ENCODE data around the gene ISLR. TPM values are rescaled to one million over a fixed set of nuclear protein-coding genes. Genes with fewer than 3 reads are reported as not detected.

Gene ISLR
- total and polyA plus RNA-seq, 9 of the 15 experiments (the other 6 are each of a cell fraction or from before 2014, with no cell fraction given), result not detected

GRCh38 chr15:74136540-74136813, 37.0 kb upstream of the ISLR start:
- ATAC-seq (no peak), FAIRE-seq (no peak), DNase-seq (ENCODE audit: extremely low read depth in 1 of 4, low spot score in 3 of 4) (no peak)
- Histone ChIP-seq H3K4me3 (no peak overlapping the region), H3K9ac (ENCODE audit: insufficient read depth in 1 of 2, low read depth in 2 of 2, low read length in 2 of 2) (no peak overlapping the region), H3K27me3 (ENCODE audit: control insufficient read depth in 2 of 2, insufficient read depth in 2 of 2, low read length in 2 of 2) (peaks cover 22 to 40% of the 10 kb centered on the region in 2 experiments), H3K9me3 (replicated peaks; ENCODE audit: control insufficient read depth, insufficient read depth, low read depth, low read length) (no peaks in the 10 kb centered on the region), H2AFZ (ENCODE audit: low read depth, low read length) (no peak overlapping the region), H3K4me2 (ENCODE audit: insufficient read depth, low read length) (no peak overlapping the region), H3K27ac (ENCODE audit: extremely low read depth, low read depth, low read length) (no peak overlapping the region), H4K20me1 (replicated peaks; ENCODE audit: control insufficient read depth, insufficient read depth, low read length) (0 out of 2 replicates have a peak, but pooled peaks cover 3% of the 10 kb centered on the region), H3K36me3 (ENCODE audit: control insufficient read depth, insufficient read depth, low read length) (no peaks in the 10 kb centered on the region), H3K79me2 (ENCODE audit: control insufficient read depth, insufficient read depth, low read length) (no peaks in the 10 kb centered on the region), H3K9me1 (ENCODE audit: control insufficient read depth, insufficient read depth, low read length) (no peaks in the 10 kb centered on the region), H3K4me1 (replicated peaks in 1 of 2; ENCODE audit: control insufficient read depth in 2 of 2, insufficient read depth in 2 of 2, low read length in 2 of 2) (peaks cover 0 to 5% of the 10 kb centered on the region in 2 experiments; a peak in 1 of 5 replicates)
- in situ Hi-C loops (cut with MboI), result loop anchor here (25.0 kb wide), 1 partner anchor 1151 kb away; the partner anchor contains the start of gene GOLGA6D
- TF ChIP-seq, protein P1, sequence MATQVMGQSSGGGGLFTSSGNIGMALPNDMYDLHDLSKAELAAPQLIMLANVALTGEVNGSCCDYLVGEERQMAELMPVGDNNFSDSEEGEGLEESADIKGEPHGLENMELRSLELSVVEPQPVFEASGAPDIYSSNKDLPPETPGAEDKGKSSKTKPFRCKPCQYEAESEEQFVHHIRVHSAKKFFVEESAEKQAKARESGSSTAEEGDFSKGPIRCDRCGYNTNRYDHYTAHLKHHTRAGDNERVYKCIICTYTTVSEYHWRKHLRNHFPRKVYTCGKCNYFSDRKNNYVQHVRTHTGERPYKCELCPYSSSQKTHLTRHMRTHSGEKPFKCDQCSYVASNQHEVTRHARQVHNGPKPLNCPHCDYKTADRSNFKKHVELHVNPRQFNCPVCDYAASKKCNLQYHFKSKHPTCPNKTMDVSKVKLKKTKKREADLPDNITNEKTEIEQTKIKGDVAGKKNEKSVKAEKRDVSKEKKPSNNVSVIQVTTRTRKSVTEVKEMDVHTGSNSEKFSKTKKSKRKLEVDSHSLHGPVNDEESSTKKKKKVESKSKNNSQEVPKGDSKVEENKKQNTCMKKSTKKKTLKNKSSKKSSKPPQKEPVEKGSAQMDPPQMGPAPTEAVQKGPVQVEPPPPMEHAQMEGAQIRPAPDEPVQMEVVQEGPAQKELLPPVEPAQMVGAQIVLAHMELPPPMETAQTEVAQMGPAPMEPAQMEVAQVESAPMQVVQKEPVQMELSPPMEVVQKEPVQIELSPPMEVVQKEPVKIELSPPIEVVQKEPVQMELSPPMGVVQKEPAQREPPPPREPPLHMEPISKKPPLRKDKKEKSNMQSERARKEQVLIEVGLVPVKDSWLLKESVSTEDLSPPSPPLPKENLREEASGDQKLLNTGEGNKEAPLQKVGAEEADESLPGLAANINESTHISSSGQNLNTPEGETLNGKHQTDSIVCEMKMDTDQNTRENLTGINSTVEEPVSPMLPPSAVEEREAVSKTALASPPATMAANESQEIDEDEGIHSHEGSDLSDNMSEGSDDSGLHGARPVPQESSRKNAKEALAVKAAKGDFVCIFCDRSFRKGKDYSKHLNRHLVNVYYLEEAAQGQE (IDR thresholded peaks at IDR 0.05; ENCODE audit: borderline replicate concordance), result no peak
- TF ChIP-seq, protein P1 (CRISPR knock-in tag; IDR thresholded peaks at IDR 0.05; ENCODE audit: low read depth), result no peak
- TF ChIP-seq MCM7 (IDR thresholded peaks at IDR 0.05), result no peak
- intact Hi-C loops (cut with micrococcal nuclease), result no loop called here
- no TSS peak for BruUV-seq (replicated peaks)
- 18% methylated on average over 7 of the region's 26 CpGs for WGBS (ENCODE audit: insufficient coverage, low coverage, missing lambda C conversion rate)
- ChIA-PET POLR2A (no interaction called here), CTCF (ENCODE audit: low intra/inter-chr PET ratio) (no interaction called here)
